Thoracic aorta (tissue), 2 donors: ENCODE measurements around the gene CRIP1. TPM values are rescaled to one million over a fixed set of nuclear protein-coding genes. Genes with fewer than 3 reads are reported as not detected.

Source experiments
- ATAC-seq: fragments of 150-250 bp; one replicate; pipeline ENCODE4 v1.8.0; 2017; ENCODE audit warnings: low read depth; ENCODE audit not compliant: insufficient number of reproducible peaks, low FRiP score
- DNase-seq: peaks from one replicate; pipeline ENCODE4 v3.0.0-alpha.2; 2020; ENCODE audit warnings: low spot score
- H3K27ac ChIP-seq, 2 donors: fragments of 200-600 bp; sonication (generic); 1 replicate in 1 of 2; 2 replicates in 1 of 2; pipeline ENCODE4 v1.5.1; 2016; ENCODE audit warnings: mild to moderate bottlenecking in 2 of 2, moderate library complexity in 2 of 2
- H3K27me3 ChIP-seq: fragments of 200-600 bp; sonication (generic); replicated peaks from 2 replicates; pipeline ENCODE4 v1.6.0; 2016; ENCODE audit warnings: mild to moderate bottlenecking; ENCODE audit not compliant: insufficient read depth
- H3K36me3 ChIP-seq: fragments of 200-600 bp; sonication (generic); one replicate; pipeline ENCODE4 v1.5.1; 2016
- H3K4me1 ChIP-seq, 2 donors: fragments of 200-600 bp; sonication (generic); 1 replicate in 1 of 2; 2 replicates in 1 of 2; pipeline versions ENCODE4 v1.5.1 to v1.6.0; 2016; ENCODE audit warnings: low read depth in 2 of 2, mild to moderate bottlenecking in 1 of 2; ENCODE audit not compliant: control insufficient read depth in 1 of 2
- H3K4me3 ChIP-seq: fragments of 200-600 bp; sonication (generic); 2 replicates; pipeline ENCODE4 v1.5.1; 2016; ENCODE audit warnings: mild to moderate bottlenecking
- H3K9me3 ChIP-seq: fragments of 200-600 bp; sonication (generic); 2 replicates; pipeline ENCODE4 v1.5.1; 2016
- CTCF ChIP-seq: fragments of 200-600 bp; sonication (generic); IDR thresholded peaks from one replicate; pipeline ENCODE4 v1.5.1; 2019; ENCODE audit warnings: antibody characterized with exemption
- total RNA-seq, 2 donors: library from RNA; depleted of rRNA; stranded (reverse); fragments of >200 nt; gene quantifications; one replicate each; pipeline versions ENCODE4 v1.1.0 to v1.2.3, GENCODE V29; 2016

The CRIP1 gene
- total RNA-seq, 2 donors from 2014 or later = 75.4 to 325 TPM

- H3K27ac ChIP-seq = no peak overlapping the region
- no peaks in the 10 kb centered on the region for H3K27me3 ChIP-seq
- H3K4me1 ChIP-seq = peaks cover 25 to 61% of the 10 kb centered on the region in 2 donors
Measured at GRCh38 chr14:105477660-105478397, 8.9 kb upstream of the CRIP1 start.

GRCh38 chr14:105478398-105479251 is 8.1 kb upstream of the CRIP1 start:
- TF ChIP-seq CTCF = no peak
- DNase-seq (no peak), ATAC-seq (no peak)
- no peaks in the 10 kb centered on the region for H3K27me3 ChIP-seq
- H3K4me1 ChIP-seq = peaks cover 28 to 61% of the 10 kb centered on the region in 2 donors
- H3K9me3 ChIP-seq = no peaks in the 10 kb centered on the region
- peaks cover 6% of the 10 kb centered on the region for H3K36me3 ChIP-seq
- H3K4me3 ChIP-seq = no peak overlapping the region
- no peak overlapping the region for H3K27ac ChIP-seq

More at GRCh38 chr14:105477660-105478397, 8.9 kb upstream of the CRIP1 start:
- ATAC-seq (no peak), DNase-seq (no peak)
- Histone ChIP-seq H3K9me3 (no peaks in the 10 kb centered on the region), H3K4me3 (peak overlapping the region; percentile 99), H3K36me3 (peaks cover 6% of the 10 kb centered on the region)
- no peak for TF ChIP-seq CTCF

GRCh38 chr14:105479431-105480158 is 7.1 kb upstream of the CRIP1 start:
- TF ChIP-seq CTCF = no peak
- H3K4me3 ChIP-seq = no peak overlapping the region
- H3K4me1 ChIP-seq = peaks cover 32 to 67% of the 10 kb centered on the region in 2 donors
- no peak for ATAC-seq
- DNase-seq = no peak
- no peaks in the 10 kb centered on the region for H3K27me3 ChIP-seq
- H3K27ac ChIP-seq = peak overlapping the region; percentile 97 to 100
- no peaks in the 10 kb centered on the region for H3K9me3 ChIP-seq
- peaks cover 6% of the 10 kb centered on the region for H3K36me3 ChIP-seq

GRCh38 chr14:105480199-105480746 is 6.4 kb upstream of the CRIP1 start:
- Histone ChIP-seq H3K9me3 (no peaks in the 10 kb centered on the region), H3K27me3 (no peaks in the 10 kb centered on the region), H3K27ac (peak overlapping the region; percentile 97 to 100), H3K4me3 (peak overlapping the region; percentile 81), H3K4me1 (peaks cover 32 to 74% of the 10 kb centered on the region in 2 donors), H3K36me3 (peaks cover 6% of the 10 kb centered on the region)
- no peak for TF ChIP-seq CTCF
- ATAC-seq (no peak), DNase-seq (no peak)
